H7 (cell line): ENCODE measurements around the gene AOPEP. TPM values are rescaled to one million over a fixed set of nuclear protein-coding genes. Genes with fewer than 3 reads are reported as not detected.

Source experiments
- DNase-seq: peaks from one replicate; pipeline ENCODE4 v3.0.0; 2012
- H3K27me3 ChIP-seq: 2 replicates; pipeline ENCODE4 v1.6.0; 2011; ENCODE audit warnings: mild to moderate bottlenecking, low read length; ENCODE audit not compliant: control insufficient read depth, insufficient read depth
- H3K36me3 ChIP-seq: replicated peaks from 2 replicates; pipeline ENCODE4 v1.5.1; 2011; ENCODE audit warnings: low read length; ENCODE audit not compliant: control insufficient read depth, insufficient read depth
- H3K4me3 ChIP-seq: 2 replicates; pipeline ENCODE4 v1.5.1; 2011; ENCODE audit warnings: low read depth, mild to moderate bottlenecking, control low read depth, low read length, moderate library complexity; ENCODE audit not compliant: insufficient read depth
- total RNA-seq: library from RNA; depleted of rRNA; stranded (reverse); fragments of >200 nt; shearing (Covaris generic); gene quantifications from 2 replicates; pipeline ENCODE4 v1.2.3, GENCODE V29; 2014

The AOPEP gene
- total RNA-seq, 1 experiment from 2014 or later = 12.1 TPM

GRCh38 chr9:94990897-94991561 is 264.5 kb downstream of the AOPEP start:
- Histone ChIP-seq H3K36me3 (no peaks in the 10 kb centered on the region), H3K27me3 (no peaks in the 10 kb centered on the region), H3K4me3 (no peak overlapping the region)
- DNase-seq = no peak

- H3K4me3 ChIP-seq = no peak overlapping the region
- H3K27me3 ChIP-seq = no peaks in the 10 kb centered on the region
- H3K36me3 ChIP-seq = no peaks in the 10 kb centered on the region
- DNase-seq = no peak
Observed at GRCh38 chr9:94991961-94992907, 265.7 kb downstream of the AOPEP start.

- Histone ChIP-seq H3K4me3 (no peak overlapping the region), H3K27me3 (no peaks in the 10 kb centered on the region), H3K36me3 (no peaks in the 10 kb centered on the region)
- DNase-seq = no peak
Observed at GRCh38 chr9:94993160-94993820, 266.8 kb downstream of the AOPEP start.

DNA sequence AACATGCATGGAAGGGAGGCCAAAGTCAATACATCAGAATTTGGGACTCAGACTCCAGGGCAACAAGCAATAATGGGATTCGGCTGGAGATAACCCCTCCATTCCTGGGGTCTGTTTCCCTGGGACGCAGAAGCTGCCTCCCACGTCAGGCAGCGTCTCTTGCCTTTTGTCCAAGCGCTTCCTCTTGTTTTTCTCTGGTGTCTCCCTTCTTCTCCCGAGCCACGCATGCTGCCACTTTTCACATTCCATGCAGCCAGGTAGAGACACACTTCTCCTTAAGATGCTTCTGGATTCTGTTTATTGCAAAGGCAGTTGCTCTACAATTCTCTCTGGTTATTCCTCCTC is 267.3 kb downstream of the AOPEP start:
- H3K36me3 ChIP-seq = no peaks in the 10 kb centered on the region

DNA sequence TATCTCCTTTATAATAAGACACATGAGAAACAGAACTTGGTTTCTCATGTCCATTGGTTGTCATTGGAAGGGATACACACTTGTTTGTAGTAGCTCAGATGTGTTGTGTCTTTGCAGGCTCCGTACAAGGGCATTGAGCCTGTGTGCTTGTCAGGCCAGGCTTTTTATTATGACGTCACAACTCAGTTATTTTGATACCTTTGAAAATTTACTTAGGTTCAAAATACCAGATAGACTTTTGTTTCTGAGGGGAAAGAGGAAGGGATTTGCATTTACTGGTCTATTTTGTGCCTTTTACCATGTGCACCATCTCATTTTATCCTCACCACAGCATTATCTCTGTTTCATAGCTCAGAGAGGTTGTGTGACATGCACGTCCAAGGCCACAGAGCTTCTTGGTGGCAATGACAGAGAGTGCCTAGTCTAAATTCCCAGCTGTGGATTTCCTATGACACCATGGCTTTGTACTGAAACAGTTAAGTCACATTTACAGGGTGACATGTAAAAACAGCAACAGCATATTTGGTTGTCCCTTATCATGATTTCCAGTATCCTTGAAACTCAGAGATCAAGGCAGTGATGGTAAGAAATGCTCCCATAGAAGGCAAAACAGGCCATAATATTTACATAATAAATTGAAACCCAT is 268.7 kb downstream of the AOPEP start:
- no peak overlapping the region for H3K4me3 ChIP-seq
- no peaks in the 10 kb centered on the region for H3K27me3 ChIP-seq
- no peak for DNase-seq
- H3K36me3 ChIP-seq = no peaks in the 10 kb centered on the region

More for the DNA sequence above, 267.3 kb downstream of the AOPEP start:
- Histone ChIP-seq H3K27me3 (no peaks in the 10 kb centered on the region), H3K4me3 (no peak overlapping the region)
- peak; percentile 31 for DNase-seq

- H3K36me3 ChIP-seq = no peaks in the 10 kb centered on the region
- DNase-seq = no peak
- no peak overlapping the region for H3K4me3 ChIP-seq
- no peaks in the 10 kb centered on the region for H3K27me3 ChIP-seq
Observed at GRCh38 chr9:94996641-94997040, 270.1 kb downstream of the AOPEP start.

GRCh38 chr9:94997727-94998126 is 271.2 kb downstream of the AOPEP start:
- no peaks in the 10 kb centered on the region for H3K36me3 ChIP-seq
- no peak overlapping the region for H3K4me3 ChIP-seq
- DNase-seq = no peak
- H3K27me3 ChIP-seq = peaks cover 6% of the 10 kb centered on the region

DNA sequence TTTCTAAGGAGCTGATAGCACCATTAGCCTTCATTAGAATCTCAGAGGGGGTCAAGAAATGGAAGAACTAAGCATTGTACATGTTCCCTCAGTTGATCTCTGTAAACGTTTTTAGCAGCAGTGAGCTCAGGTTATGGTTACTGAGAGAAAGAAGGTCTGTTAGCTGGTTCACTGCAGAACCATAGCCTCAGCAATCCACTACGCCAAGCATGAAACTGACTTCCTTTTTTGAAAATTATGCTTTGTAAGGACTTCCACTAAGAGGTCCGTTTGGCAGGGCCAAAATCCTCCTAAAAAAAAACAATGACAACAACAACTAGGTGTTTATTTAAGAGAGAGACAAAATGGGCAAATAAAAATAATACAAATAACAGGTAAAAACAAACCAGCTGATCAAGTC is 273.3 kb downstream of the AOPEP start:
- no peak for DNase-seq
- Histone ChIP-seq H3K4me3 (no peak overlapping the region), H3K36me3 (no peaks in the 10 kb centered on the region), H3K27me3 (peaks cover 21% of the 10 kb centered on the region)

DNA sequence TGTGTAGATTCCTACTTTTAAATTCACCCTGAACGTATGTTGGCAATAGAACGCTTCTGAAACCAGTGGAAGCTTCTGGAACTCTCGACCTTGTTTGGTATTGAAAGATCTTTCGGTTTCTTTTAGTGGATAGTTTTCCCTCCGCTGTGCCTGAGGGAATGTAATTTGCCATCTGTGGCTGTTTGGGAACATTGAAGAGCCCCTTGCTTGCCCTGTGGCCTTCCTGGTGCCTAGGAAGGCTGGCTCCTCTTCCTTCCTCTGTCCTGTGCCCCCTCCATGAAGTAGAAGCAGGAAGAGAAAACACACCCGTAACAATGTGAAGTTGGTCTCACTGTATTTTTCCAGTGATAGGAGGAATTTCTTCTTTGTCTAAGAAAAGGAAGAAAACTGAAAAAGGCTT is 274.3 kb downstream of the AOPEP start:
- Histone ChIP-seq H3K4me3 (no peak overlapping the region), H3K27me3 (peaks cover 28% of the 10 kb centered on the region), H3K36me3 (no peaks in the 10 kb centered on the region)
- no peak for DNase-seq

DNA sequence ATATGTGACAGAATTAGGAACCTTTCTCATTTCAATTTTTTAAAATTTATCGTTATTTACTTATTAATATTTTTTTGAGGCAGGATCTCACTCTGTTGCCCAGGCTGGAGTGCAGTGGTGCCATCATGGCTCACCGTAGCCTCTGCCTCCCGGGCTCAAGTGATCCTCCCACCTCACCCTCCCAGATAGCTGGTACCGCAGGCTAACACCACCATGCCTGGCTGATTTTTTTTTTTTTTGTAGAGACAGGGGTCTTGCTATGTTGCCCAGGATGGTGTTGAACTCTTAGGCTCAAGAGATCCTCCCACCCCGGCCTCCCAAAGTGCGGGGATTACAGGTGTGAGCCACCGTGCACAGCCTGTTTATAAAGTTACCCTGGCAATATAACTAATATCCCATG is 275.2 kb downstream of the AOPEP start:
- H3K36me3 ChIP-seq = no peaks in the 10 kb centered on the region
- H3K4me3 ChIP-seq = no peak overlapping the region
- DNase-seq = no peak
- peaks cover 31% of the 10 kb centered on the region for H3K27me3 ChIP-seq

GRCh38 chr9:95003689-95004410 is 277.4 kb downstream of the AOPEP start:
- peaks cover 31% of the 10 kb centered on the region for H3K27me3 ChIP-seq
- H3K4me3 ChIP-seq = peak overlapping the region; percentile 67
- DNase-seq = peak; percentile 81

DNA sequence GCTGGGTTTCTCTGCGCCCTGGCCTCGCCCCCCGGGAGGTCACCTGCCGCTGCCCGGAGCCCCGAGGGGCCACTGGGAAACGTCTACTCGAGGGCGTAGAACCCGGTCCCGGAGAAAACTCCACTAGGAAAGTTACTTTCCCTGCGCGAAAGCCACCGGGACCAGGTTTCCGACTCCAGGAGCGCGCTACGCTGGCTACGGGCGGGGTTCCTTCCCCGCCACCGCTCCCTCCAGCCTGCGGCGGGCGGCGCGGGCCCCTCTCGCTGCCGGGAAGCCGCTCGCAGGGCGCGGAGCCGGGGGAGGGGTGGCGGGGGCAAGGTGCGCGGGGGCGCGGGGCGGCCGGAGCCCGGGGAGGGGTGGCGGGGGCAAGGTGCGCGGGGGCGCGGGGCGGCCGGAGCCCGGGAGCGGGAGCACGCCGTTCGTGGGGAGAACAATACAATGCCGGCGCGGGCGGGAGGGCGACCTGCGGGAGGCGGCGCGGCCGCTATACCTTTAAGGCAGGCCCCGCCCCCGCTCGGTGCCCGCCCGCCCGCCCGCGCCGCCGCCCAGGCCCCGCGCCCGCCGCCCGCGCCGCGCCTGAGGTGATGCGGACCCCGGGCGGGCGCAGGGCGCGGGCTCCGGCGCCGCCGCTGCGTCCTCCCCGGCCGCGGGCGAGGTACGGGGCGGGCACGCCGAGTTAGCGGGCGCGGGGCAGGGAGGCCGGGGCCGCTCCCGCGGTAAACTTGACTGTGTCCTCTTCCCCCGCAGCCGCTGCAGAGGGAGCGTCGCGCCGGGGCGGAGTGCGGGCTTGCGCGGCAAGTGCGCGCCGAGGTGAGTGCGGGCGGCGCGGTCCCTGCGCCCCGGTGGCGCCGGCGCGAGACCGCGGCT is 278.1 kb downstream of the AOPEP start:
- Histone ChIP-seq H3K36me3 (no peaks in the 10 kb centered on the region), H3K4me3 (peak overlapping the region; percentile 67), H3K27me3 (peaks cover 31% of the 10 kb centered on the region)
- peak; percentile 89 for DNase-seq

More at GRCh38 chr9:95003689-95004410, 277.4 kb downstream of the AOPEP start:
- H3K36me3 ChIP-seq = no peaks in the 10 kb centered on the region
